Uterus (tissue), 4 donors: ENCODE measurements around the gene PYROXD2. TPM values are rescaled to one million over a fixed set of nuclear protein-coding genes. Genes with fewer than 3 reads are reported as not detected.

Experiments used
- DNase-seq, 2 donors: peaks; one replicate each; pipeline ENCODE4 v3.0.0-alpha.2; 2019 to 2020
- H3K27ac ChIP-seq, 2 donors: fragments of 200-600 bp; sonication (generic); 1 replicate in 1 of 2; 2 replicates in 1 of 2; pipeline ENCODE4 v1.5.1; 2016 to 2018
- H3K27me3 ChIP-seq, 2 donors: fragments of 200-600 bp; sonication (generic); one replicate each; pipeline ENCODE4 v1.5.1; 2018 to 2019; ENCODE audit warnings: control low read depth in 1 of 2
- H3K36me3 ChIP-seq, 2 donors: fragments of 200-600 bp; sonication (generic); one replicate each; pipeline ENCODE4 v1.5.1; 2019; ENCODE audit warnings: control low read depth in 1 of 2
- H3K4me1 ChIP-seq, 2 donors: fragments of 200-600 bp; sonication (generic); one replicate each; pipeline ENCODE4 v1.5.1; 2018 to 2019; ENCODE audit warnings: control low read depth in 1 of 2
- H3K4me3 ChIP-seq, 2 donors: fragments of 200-600 bp; sonication (generic); 1 replicate in 1 of 2; 2 replicates in 1 of 2; pipeline ENCODE4 v1.5.1; 2018 to 2019; ENCODE audit warnings: mild to moderate bottlenecking in 1 of 2
- H3K9me3 ChIP-seq, 2 donors: fragments of 200-600 bp; sonication (generic); one replicate each; pipeline ENCODE4 v1.5.1; 2019; ENCODE audit warnings: control low read depth in 1 of 2
- POLR2A ChIP-seq, 2 donors: fragments of 450-650 bp; IDR thresholded peaks; one replicate each; pipeline ENCODE4 v1.6.1; 2016; ENCODE audit warnings: antibody characterized with exemption in 2 of 2, mild to moderate bottlenecking in 1 of 2, moderate library complexity in 1 of 2
- intact Hi-C: fragments of 100-400 bp; cut with DNase I; formaldehyde crosslinking; loops from one replicate; pipeline ENCODE4 v1.15.1; 2023; ENCODE audit warnings: low total_unique reads
- microRNA counts, 2 donors: library from miRNA; unstranded; fragments of <30 nt; microRNA quantifications; one replicate each; lab custom pipeline; 2016 to 2017
- microRNA-seq: library from miRNA; unstranded; fragments of <30 nt; microRNA quantifications from one replicate; pipeline ENCODE4, GENCODE V29; 2016; ENCODE audit warnings: borderline microRNAs expressed, borderline replicate concordance
- small RNA-seq: library from RNA; depleted of rRNA; stranded (forward); fragments of <200 nt; gene quantifications from one replicate; pipeline ENCODE3, GENCODE V24; 2016
- total RNA-seq, 4 donors: library from RNA; depleted of rRNA in 3 of 4; stranded (reverse); fragments of >200 nt in 3 of 4; gene quantifications; one replicate each; pipeline versions ENCODE4 v1.1.0 to v1.2.4, GENCODE V29; 2014 to 2023
- TF ChIP-seq, protein P1 (sequence below), 4 experiments: fragments of 200-600 bp in 2 of 4; fragments of 450-650 bp in 2 of 4; sonication (generic) in 2 of 4; IDR thresholded peaks; one replicate each; pipeline ENCODE4 v1.5.1; 2016 to 2019; ENCODE audit warnings: antibody characterized with exemption in 4 of 4, mild to moderate bottlenecking in 2 of 4, moderate library complexity in 1 of 4
- donor health status: DM: yes; HTN: yes; CAD: no.

Gene PYROXD2
- total RNA-seq, 4 donors from 2014 or later = 3.6 to 12.5 (median 7.5) TPM

- intact Hi-C loops = no loop called here
- TF ChIP-seq, protein P1, sequence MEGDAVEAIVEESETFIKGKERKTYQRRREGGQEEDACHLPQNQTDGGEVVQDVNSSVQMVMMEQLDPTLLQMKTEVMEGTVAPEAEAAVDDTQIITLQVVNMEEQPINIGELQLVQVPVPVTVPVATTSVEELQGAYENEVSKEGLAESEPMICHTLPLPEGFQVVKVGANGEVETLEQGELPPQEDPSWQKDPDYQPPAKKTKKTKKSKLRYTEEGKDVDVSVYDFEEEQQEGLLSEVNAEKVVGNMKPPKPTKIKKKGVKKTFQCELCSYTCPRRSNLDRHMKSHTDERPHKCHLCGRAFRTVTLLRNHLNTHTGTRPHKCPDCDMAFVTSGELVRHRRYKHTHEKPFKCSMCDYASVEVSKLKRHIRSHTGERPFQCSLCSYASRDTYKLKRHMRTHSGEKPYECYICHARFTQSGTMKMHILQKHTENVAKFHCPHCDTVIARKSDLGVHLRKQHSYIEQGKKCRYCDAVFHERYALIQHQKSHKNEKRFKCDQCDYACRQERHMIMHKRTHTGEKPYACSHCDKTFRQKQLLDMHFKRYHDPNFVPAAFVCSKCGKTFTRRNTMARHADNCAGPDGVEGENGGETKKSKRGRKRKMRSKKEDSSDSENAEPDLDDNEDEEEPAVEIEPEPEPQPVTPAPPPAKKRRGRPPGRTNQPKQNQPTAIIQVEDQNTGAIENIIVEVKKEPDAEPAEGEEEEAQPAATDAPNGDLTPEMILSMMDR (IDR thresholded peaks at IDR 0.05) = no peak
- no peak for TF ChIP-seq POLR2A (IDR thresholded peaks at IDR 0.05)
Measured at GRCh38 chr10:98337484-98337883, 77.5 kb downstream of the PYROXD2 start.

More at GRCh38 chr10:98337484-98337883, 77.5 kb downstream of the PYROXD2 start:
- Histone ChIP-seq H3K4me3 (no peak overlapping the region), H3K27ac (no peak overlapping the region), H3K27me3 (no peaks in the 10 kb centered on the region), H3K4me1 (peaks cover 0 to 4% of the 10 kb centered on the region in 2 donors), H3K9me3 (no peaks in the 10 kb centered on the region), H3K36me3 (no peaks in the 10 kb centered on the region)
- no peak for DNase-seq

MicroRNAs encoded within 50 kb of the gene (microRNA counts, 767-probe panel; counts per million panel counts)
- 4,135 to 4,724 counts per million in 2 donors for microRNA hsa-miR-1287 (lab: Ali Mortazavi, UCI)

Small RNAs within 50 kb of the gene (microRNA-seq; reads per million reads assigned to microRNA genes)
- gene MIR1287 (29.4 reads per million, percentile 36 among the genes with 10 or more reads in this experiment), gene MIR4685 (not detected)

Small RNAs within 50 kb of the gene (small RNA-seq; reads per million reads assigned to genes)
- not detected for gene MIR4685

Other genes with a start within 250 kb of the PYROXD2 start
- gene LOXL4, start 147.0 kb downstream of the PYROXD2 start, total RNA-seq = 10 to 100 TPM in 3 of 4 donors, 1 to 10 TPM in 1; 8.1 to 16.9 (median 15.1) TPM
- 10 to 100 TPM; 16.1 to 60.1 (median 38.8) TPM for gene HPS1, start 31.8 kb upstream of the PYROXD2 start, total RNA-seq